Kidney epithelial cell (primary cell): ENCODE data around the gene CITED4. TPM values are rescaled to one million over a fixed set of nuclear protein-coding genes. Genes with fewer than 3 reads are reported as not detected.

Experiments used
- DNase-seq: peaks from one replicate; pipeline ENCODE4 v3.0.0-alpha.2; 2010; ENCODE audit warnings: low read depth
- H3K27me3 ChIP-seq: 2 replicates; pipeline ENCODE4 v1.6.0; 2011; ENCODE audit warnings: low read length; ENCODE audit not compliant: control insufficient read depth, insufficient read depth
- H3K36me3 ChIP-seq: 2 replicates; pipeline ENCODE4 v1.5.1; 2011; ENCODE audit warnings: low read length; ENCODE audit not compliant: control insufficient read depth, insufficient read depth
- H3K4me3 ChIP-seq: 2 replicates; pipeline ENCODE4 v1.5.1; 2011; ENCODE audit warnings: low read depth, mild to moderate bottlenecking, control low read depth, low read length
- CTCF ChIP-seq: IDR thresholded peaks from 2 replicates; pipeline ENCODE4 v1.5.1; 2011; ENCODE audit warnings: mild to moderate bottlenecking, moderate library complexity, low read length, control low read depth, inconsistent platforms; ENCODE audit not compliant: insufficient read depth, poor library complexity, severe bottlenecking
- total RNA-seq: library from RNA; depleted of rRNA; stranded (reverse); fragments of >200 nt; gene quantifications from 2 replicates; pipeline ENCODE4 v1.2.3, GENCODE V29; 2015

Gene CITED4
- total RNA-seq, 1 donor from 2014 or later = 31.0 TPM

- Histone ChIP-seq H3K36me3 (no peaks in the 10 kb centered on the region), H3K4me3 (no peak overlapping the region), H3K27me3 (no peaks in the 10 kb centered on the region)
- TF ChIP-seq CTCF = no peak
- DNase-seq = no peak
Measured at GRCh38 chr1:40856656-40857302, 5.4 kb downstream of the CITED4 start.

GRCh38 chr1:40856116-40856515 is 6.0 kb downstream of the CITED4 start:
- H3K4me3 ChIP-seq = no peak overlapping the region
- H3K36me3 ChIP-seq = no peaks in the 10 kb centered on the region
- DNase-seq = no peak
- no peaks in the 10 kb centered on the region for H3K27me3 ChIP-seq
- no peak for TF ChIP-seq CTCF

- no peaks in the 10 kb centered on the region for H3K27me3 ChIP-seq
- no peak overlapping the region for H3K4me3 ChIP-seq
- no peak for DNase-seq
- H3K36me3 ChIP-seq = no peaks in the 10 kb centered on the region
- peak; percentile 37 for TF ChIP-seq CTCF
Measured at GRCh38 chr1:40855513-40855912, 6.7 kb downstream of the CITED4 start.

- H3K27me3 ChIP-seq = no peaks in the 10 kb centered on the region
- no peak for TF ChIP-seq CTCF
- no peak for DNase-seq
- no peak overlapping the region for H3K4me3 ChIP-seq
- H3K36me3 ChIP-seq = no peaks in the 10 kb centered on the region
Measured at GRCh38 chr1:40853885-40854170, 8.3 kb downstream of the CITED4 start.

- Histone ChIP-seq H3K36me3 (no peaks in the 10 kb centered on the region), H3K4me3 (no peak overlapping the region), H3K27me3 (no peaks in the 10 kb centered on the region)
- TF ChIP-seq CTCF = no peak
- no peak for DNase-seq
Measured at GRCh38 chr1:40853113-40853884, 8.9 kb downstream of the CITED4 start.

GRCh38 chr1:40851643-40852042 is 10.5 kb downstream of the CITED4 start:
- no peak for TF ChIP-seq CTCF
- no peak for DNase-seq
- no peak overlapping the region for H3K4me3 ChIP-seq
- no peaks in the 10 kb centered on the region for H3K36me3 ChIP-seq
- H3K27me3 ChIP-seq = no peaks in the 10 kb centered on the region
